ENCODE data around the gene EFCAB11. TPM values are rescaled to one million over a fixed set of nuclear protein-coding genes. Genes with fewer than 3 reads are reported as not detected.

Gene EFCAB11
- total RNA-seq, 2 experiments from 2014 or later: 0.36 to 0.47 TPM

GRCh38 chr14:89956661-89957009 is 2.1 kb upstream of the EFCAB11 start:
- Mint-ChIP-seq H3K4me1 (ENCODE audit: low read depth) (peaks cover 62% of the 10 kb centered on the region), H3K36me3 (ENCODE audit: low read depth) (peaks cover 52% of the 10 kb centered on the region), H3K27me3 (no peaks in the 10 kb centered on the region), H3K4me3 (peak overlapping the region; percentile 98), H3K27ac (peak overlapping the region; percentile 99), H3K9me3 (no peaks in the 10 kb centered on the region)
- POLR2A ChIA-PET: interaction anchor here (0.7 to 2.2 kb wide), 8 partner anchors 9 to 802 kb away, joined by 3 to 16 read pairs (median 6); partner anchors contain the start of gene PSMC1
- peaks cover 11% of the 10 kb centered on the region for H3K36me3 ChIP-seq (ENCODE audit: insufficient read depth, low read length)
- peak overlapping the region; percentile 97 to 98 for H3K27ac ChIP-seq (ENCODE audit: low read depth in 1 of 2, low read length in 2 of 2)
- ATAC-seq (ENCODE audit: poor library complexity) (no peak), DNase-seq (no peak)
- H3K9me3 ChIP-seq (ENCODE audit: control insufficient read depth in 1 of 2, insufficient read depth in 1 of 2, low read length in 2 of 2): no peaks in the 10 kb centered on the region
- H3K27me3 ChIP-seq (ENCODE audit: control insufficient read depth in 1 of 2, insufficient read depth in 2 of 2, low read length in 2 of 2): no peaks in the 10 kb centered on the region
- peak overlapping the region; percentile 74 for H3K4me3 ChIP-seq (ENCODE audit: low read length)
- peaks cover 54% of the 10 kb centered on the region for H3K4me1 ChIP-seq (ENCODE audit: insufficient read depth, low read length)
- intact Hi-C loops (cut with DNase I, micrococcal nuclease): loop anchor here (2.0 to 10.0 kb wide), 10 partner anchors 300 to 1392 kb away; partner anchors contain the start of genes PSMC1 (in 2 of the 2), FOXN3 (in 1 of the 2), NRDE2 (in 1 of the 2) and TTC8 (in 1 of the 2)
- TF ChIP-seq, protein P1, sequence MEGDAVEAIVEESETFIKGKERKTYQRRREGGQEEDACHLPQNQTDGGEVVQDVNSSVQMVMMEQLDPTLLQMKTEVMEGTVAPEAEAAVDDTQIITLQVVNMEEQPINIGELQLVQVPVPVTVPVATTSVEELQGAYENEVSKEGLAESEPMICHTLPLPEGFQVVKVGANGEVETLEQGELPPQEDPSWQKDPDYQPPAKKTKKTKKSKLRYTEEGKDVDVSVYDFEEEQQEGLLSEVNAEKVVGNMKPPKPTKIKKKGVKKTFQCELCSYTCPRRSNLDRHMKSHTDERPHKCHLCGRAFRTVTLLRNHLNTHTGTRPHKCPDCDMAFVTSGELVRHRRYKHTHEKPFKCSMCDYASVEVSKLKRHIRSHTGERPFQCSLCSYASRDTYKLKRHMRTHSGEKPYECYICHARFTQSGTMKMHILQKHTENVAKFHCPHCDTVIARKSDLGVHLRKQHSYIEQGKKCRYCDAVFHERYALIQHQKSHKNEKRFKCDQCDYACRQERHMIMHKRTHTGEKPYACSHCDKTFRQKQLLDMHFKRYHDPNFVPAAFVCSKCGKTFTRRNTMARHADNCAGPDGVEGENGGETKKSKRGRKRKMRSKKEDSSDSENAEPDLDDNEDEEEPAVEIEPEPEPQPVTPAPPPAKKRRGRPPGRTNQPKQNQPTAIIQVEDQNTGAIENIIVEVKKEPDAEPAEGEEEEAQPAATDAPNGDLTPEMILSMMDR (IDR thresholded peaks at IDR 0.05): no peak
- CTCF ChIA-PET: interaction anchor here (2.8 to 3.5 kb wide), 2 partner anchors 16 to 17 kb away, joined by 14 to 21 read pairs; no protein-coding TSS in a partner anchor

GRCh38 chr14:89955745-89956660 is 1.5 kb upstream of the EFCAB11 start, which contains the start of gene TDP1:
TSS of gene TDP1 (plus strand) at chr14:89955927. CDS start at chr14:89963115, 7,188 bp downstream.
- Histone ChIP-seq H3K36me3 (ENCODE audit: insufficient read depth, low read length) (peaks cover 11% of the 10 kb centered on the region), H3K4me1 (ENCODE audit: insufficient read depth, low read length) (peaks cover 51% of the 10 kb centered on the region), H3K27me3 (ENCODE audit: control insufficient read depth in 1 of 2, insufficient read depth in 2 of 2, low read length in 2 of 2) (no peaks in the 10 kb centered on the region), H3K27ac (ENCODE audit: low read depth in 1 of 2, low read length in 2 of 2) (peak within 1 kb of the TSS; percentile 97 to 98), H3K9me3 (ENCODE audit: control insufficient read depth in 1 of 2, insufficient read depth in 1 of 2, low read length in 2 of 2) (no peaks in the 10 kb centered on the region), H3K4me3 (ENCODE audit: low read length) (peak within 1 kb of the TSS; percentile 74)
- H3K36me3 Mint-ChIP-seq (ENCODE audit: low read depth): peaks cover 50% of the 10 kb centered on the region
- DNase-seq (peak; percentile 91 to 98 (median 97)), ATAC-seq (ENCODE audit: poor library complexity) (peak; percentile 60)
- TF ChIP-seq, protein P1 (IDR thresholded peaks at IDR 0.05): no peak
- ChIA-PET CTCF (interaction anchor here (2.8 to 3.5 kb wide), 2 partner anchors 17 kb away, joined by 14 to 21 read pairs; no protein-coding TSS in a partner anchor), POLR2A (interaction anchor here (0.6 to 2.2 kb wide), 10 partner anchors 8 to 802 kb away, joined by 3 to 16 read pairs (median 5); partner anchors contain the start of gene PSMC1)
- no peaks in the 10 kb centered on the region for H3K27me3 Mint-ChIP-seq
- no peaks in the 10 kb centered on the region for H3K9me3 Mint-ChIP-seq
- H3K4me3 Mint-ChIP-seq: peak within 1 kb of the TSS; percentile 98
- H3K4me1 Mint-ChIP-seq (ENCODE audit: low read depth): peaks cover 56% of the 10 kb centered on the region
- intact Hi-C loops (cut with DNase I, micrococcal nuclease): loop anchor here (1.0 to 10.0 kb wide), 12 partner anchors 301 to 1391 kb away; partner anchors contain the start of genes FOXN3 (in 2 of the 2), PSMC1 (in 2 of the 2), EML5 (in 1 of the 2) and NRDE2 (in 1 of the 2)
- peak within 1 kb of the TSS; percentile 99 for H3K27ac Mint-ChIP-seq

GRCh38 chr14:89955022-89955744 is 653 bp upstream of the EFCAB11 start:
- no peak for DNase-seq
- no peaks in the 10 kb centered on the region for H3K27me3 ChIP-seq (ENCODE audit: control insufficient read depth in 1 of 2, insufficient read depth in 2 of 2, low read length in 2 of 2)
- ChIA-PET CTCF (interaction anchor here (2.8 to 3.5 kb wide), 2 partner anchors 16 to 18 kb away, joined by 14 to 21 read pairs; no protein-coding TSS in a partner anchor), POLR2A (interaction anchor here (0.6 to 2.2 kb wide), 7 partner anchors 13 to 803 kb away, joined by 3 to 16 read pairs (median 6); no protein-coding TSS in a partner anchor)
- intact Hi-C loops (cut with DNase I, micrococcal nuclease): loop anchor here (1.0 to 10.0 kb wide), 11 partner anchors 302 to 1390 kb away; partner anchors contain the start of genes FOXN3 (in 2 of the 2), EML5 (in 1 of the 2), NRDE2 (in 1 of the 2) and PSMC1 (in 1 of the 2)
- H3K27me3 Mint-ChIP-seq: no peaks in the 10 kb centered on the region
- peaks cover 11% of the 10 kb centered on the region for H3K36me3 ChIP-seq (ENCODE audit: insufficient read depth, low read length)
- no peaks in the 10 kb centered on the region for H3K9me3 ChIP-seq (ENCODE audit: control insufficient read depth in 1 of 2, insufficient read depth in 1 of 2, low read length in 2 of 2)
- H3K36me3 Mint-ChIP-seq (ENCODE audit: low read depth): peaks cover 42% of the 10 kb centered on the region
- peak overlapping the region in 1 of 2 donors; percentile 40 for H3K27ac ChIP-seq (ENCODE audit: low read depth in 1 of 2, low read length in 2 of 2)
- H3K4me3 ChIP-seq (ENCODE audit: low read length): peak overlapping the region; percentile 74
- peak overlapping the region; percentile 88 for H3K4me3 Mint-ChIP-seq
- TF ChIP-seq, protein P1 (IDR thresholded peaks at IDR 0.05): no peak
- peaks cover 47% of the 10 kb centered on the region for H3K4me1 Mint-ChIP-seq (ENCODE audit: low read depth)
- H3K9me3 Mint-ChIP-seq: no peaks in the 10 kb centered on the region
- ATAC-seq (ENCODE audit: poor library complexity): peak; percentile 11
- peaks cover 42% of the 10 kb centered on the region for H3K4me1 ChIP-seq (ENCODE audit: insufficient read depth, low read length)
- peak overlapping the region; percentile 99 for H3K27ac Mint-ChIP-seq
